NB4 (cell line): ENCODE measurements around the gene HLCS.

ENCODE experiments used
- MYC ChIP-seq: IDR thresholded peaks from 2 replicates; pipeline ENCODE4 v1.6.1; 2011; ENCODE audit warnings: low read depth, low read length
- POLR2A ChIP-seq: IDR thresholded peaks from 2 replicates; pipeline ENCODE4 v1.6.1; 2011; ENCODE audit warnings: mild to moderate bottlenecking; ENCODE audit not compliant: insufficient read length; ENCODE audit errors: extremely low read depth
- TF ChIP-seq, protein P1 (sequence below): IDR thresholded peaks from one replicate; pipeline ENCODE4 v1.5.1; 2012; ENCODE audit warnings: low read depth, low read length
- TF ChIP-seq, protein P2 (sequence below): IDR thresholded peaks from 2 replicates; pipeline ENCODE4 v1.6.1; 2011; ENCODE audit warnings: low read depth, low read length

DNA sequence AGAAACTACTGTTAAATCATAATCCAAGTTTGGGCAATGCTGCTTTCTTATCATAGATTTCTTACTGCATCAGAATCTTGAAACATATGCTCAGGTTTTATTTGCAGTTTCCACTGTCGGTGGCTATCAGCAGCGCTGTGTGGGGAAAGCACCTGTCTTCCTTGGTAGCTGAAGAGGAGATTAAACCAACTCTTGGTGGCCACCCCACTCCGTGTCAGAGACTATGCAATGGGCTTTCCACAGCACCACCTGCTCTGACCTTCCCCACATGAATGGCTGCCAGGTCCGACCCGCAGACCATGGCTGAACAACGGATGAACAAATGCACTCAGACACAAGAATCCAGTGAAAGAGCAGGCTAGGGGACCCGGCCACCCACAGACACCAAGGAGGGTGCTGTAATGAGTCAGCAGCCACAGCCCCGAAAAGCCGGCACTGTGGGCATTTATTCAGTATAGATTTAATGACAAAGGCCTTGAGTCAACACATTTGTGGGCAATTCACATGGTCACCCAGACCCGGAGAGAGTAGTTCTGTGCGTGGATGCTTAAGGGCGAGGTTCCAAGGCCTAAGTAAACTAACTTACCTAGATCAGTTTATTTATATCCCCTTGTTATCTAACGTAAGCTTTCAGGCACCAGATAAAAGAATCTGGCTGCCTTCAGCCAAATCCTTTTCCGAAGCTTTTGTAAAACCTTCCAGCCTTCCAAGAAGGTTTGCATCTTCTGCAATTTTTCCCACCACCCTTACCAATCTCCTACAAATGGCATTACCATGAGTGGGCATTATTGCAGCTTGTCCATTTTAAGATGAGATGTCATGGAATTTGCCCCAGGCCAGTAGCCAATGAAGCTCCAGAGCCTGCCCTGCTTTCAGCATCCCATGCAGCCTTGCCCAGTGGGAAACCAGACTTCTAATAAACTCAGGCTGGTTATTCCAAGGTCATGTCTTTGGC lies 82.7 kb downstream of the HLCS start:
- TF ChIP-seq, protein P1, sequence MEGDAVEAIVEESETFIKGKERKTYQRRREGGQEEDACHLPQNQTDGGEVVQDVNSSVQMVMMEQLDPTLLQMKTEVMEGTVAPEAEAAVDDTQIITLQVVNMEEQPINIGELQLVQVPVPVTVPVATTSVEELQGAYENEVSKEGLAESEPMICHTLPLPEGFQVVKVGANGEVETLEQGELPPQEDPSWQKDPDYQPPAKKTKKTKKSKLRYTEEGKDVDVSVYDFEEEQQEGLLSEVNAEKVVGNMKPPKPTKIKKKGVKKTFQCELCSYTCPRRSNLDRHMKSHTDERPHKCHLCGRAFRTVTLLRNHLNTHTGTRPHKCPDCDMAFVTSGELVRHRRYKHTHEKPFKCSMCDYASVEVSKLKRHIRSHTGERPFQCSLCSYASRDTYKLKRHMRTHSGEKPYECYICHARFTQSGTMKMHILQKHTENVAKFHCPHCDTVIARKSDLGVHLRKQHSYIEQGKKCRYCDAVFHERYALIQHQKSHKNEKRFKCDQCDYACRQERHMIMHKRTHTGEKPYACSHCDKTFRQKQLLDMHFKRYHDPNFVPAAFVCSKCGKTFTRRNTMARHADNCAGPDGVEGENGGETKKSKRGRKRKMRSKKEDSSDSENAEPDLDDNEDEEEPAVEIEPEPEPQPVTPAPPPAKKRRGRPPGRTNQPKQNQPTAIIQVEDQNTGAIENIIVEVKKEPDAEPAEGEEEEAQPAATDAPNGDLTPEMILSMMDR = no peak
- TF ChIP-seq POLR2A (no peak), MYC (no peak)
- TF ChIP-seq, protein P2, sequence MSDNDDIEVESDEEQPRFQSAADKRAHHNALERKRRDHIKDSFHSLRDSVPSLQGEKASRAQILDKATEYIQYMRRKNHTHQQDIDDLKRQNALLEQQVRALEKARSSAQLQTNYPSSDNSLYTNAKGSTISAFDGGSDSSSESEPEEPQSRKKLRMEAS = no peak
